Natural killer cell (primary cell): ENCODE data around the gene ELP4. TPM values are rescaled to one million over a fixed set of nuclear protein-coding genes. Genes with fewer than 3 reads are reported as not detected.

Experiments used
- ATAC-seq, 3 donors: fragments of 150-1000 bp in 2 of 3; fragments of 200-7000 bp in 1 of 3; cut with Tn5 transposase; 1 replicate in 1 of 3; 2 replicates in 2 of 3; pipeline ENCODE4 v1.10.0; 2021; ENCODE audit warnings: mild to moderate bottlenecking in 2 of 3, moderate library complexity in 2 of 3
- DNase-seq, 2 donors: peaks; one replicate each; pipeline versions ENCODE4 v3.0.0 to v3.0.0-alpha.2; 2013 to 2021; ENCODE audit warnings: mixed read lengths in 1 of 2
- H3K27ac ChIP-seq: one replicate; pipeline ENCODE4 v1.5.1; 2013; ENCODE audit warnings: mild to moderate bottlenecking, low read length
- H3K27me3 ChIP-seq: one replicate; pipeline ENCODE4 v1.6.1; 2013; ENCODE audit warnings: low read length; ENCODE audit not compliant: control insufficient read depth, insufficient read depth
- H3K36me3 ChIP-seq: one replicate; pipeline ENCODE4 v1.6.1; 2013; ENCODE audit warnings: low read length; ENCODE audit not compliant: control insufficient read depth, insufficient read depth
- H3K4me1 ChIP-seq: one replicate; pipeline ENCODE4 v1.6.1; 2013; ENCODE audit warnings: low read length; ENCODE audit not compliant: control insufficient read depth, insufficient read depth
- H3K4me3 ChIP-seq: one replicate; pipeline ENCODE4 v1.5.1; 2013; ENCODE audit warnings: low read length
- H3K9me3 ChIP-seq: one replicate; pipeline ENCODE4 v1.6.1; 2013; ENCODE audit warnings: low read length; ENCODE audit not compliant: control insufficient read depth, insufficient read depth
- H3K27ac Mint-ChIP-seq, 2 donors: one replicate each; pipeline ENCODE4 v1.8.0; 2022; ENCODE audit warnings: mild to moderate bottlenecking in 2 of 2, mixed read lengths in 2 of 2, moderate library complexity in 1 of 2
- H3K27me3 Mint-ChIP-seq, 2 donors: one replicate each; pipeline ENCODE4 v1.8.0; 2022; ENCODE audit warnings: low read depth in 2 of 2, mixed read lengths in 2 of 2
- H3K36me3 Mint-ChIP-seq: one replicate; pipeline ENCODE4 v1.8.0; 2022; ENCODE audit warnings: mixed read lengths
- H3K4me1 Mint-ChIP-seq, 2 donors: one replicate each; pipeline ENCODE4 v1.8.0; 2022; ENCODE audit warnings: mixed read lengths in 2 of 2
- H3K4me3 Mint-ChIP-seq: one replicate; pipeline ENCODE4 v1.8.0; 2022; ENCODE audit warnings: mild to moderate bottlenecking, moderate library complexity, mixed read lengths
- H3K9me3 Mint-ChIP-seq, 2 donors: one replicate each; pipeline ENCODE4 v1.8.0; 2022; ENCODE audit warnings: mixed read lengths in 2 of 2
- CTCF ChIP-seq: fragments of 200-600 bp; IDR thresholded peaks from one replicate; pipeline ENCODE4 v1.8.0; 2022; ENCODE audit warnings: antibody characterized with exemption
- WGBS: methylation state at CpG from one replicate; pipeline ENCODE4 v1.1.7; 2013; ENCODE audit warnings: missing lambda C conversion rate; ENCODE audit not compliant: insufficient coverage; 5-methylcytosine and 5-hydroxymethylcytosine counted together
- intact Hi-C: fragments of 100-400 bp; cut with micrococcal nuclease; formaldehyde crosslinking; loops from one replicate; pipeline ENCODE4 v1.14.2; 2022
- total RNA-seq, 4 donors: library from RNA; stranded (reverse); fragments of 120-200 nt in 1 of 4; gene quantifications; one replicate each; pipeline versions ENCODE4 v1.2.3 to v1.2.4, GENCODE V29; 2013 to 2022

Gene ELP4
- total RNA-seq, 3 donors from 2014 or later (not counting 1 experiment from before 2014, with no cell fraction given), result 22.8 to 29.6 (median 23.4) TPM

- WGBS, result 94% methylated on average over 1 of the region's 1 CpG
- DNase-seq (no peak), ATAC-seq (no peak)
- no peak overlapping the region for H3K27ac ChIP-seq
- H3K36me3 ChIP-seq, result no peaks in the 10 kb centered on the region
- H3K27ac Mint-ChIP-seq, result no peak overlapping the region
- H3K9me3 ChIP-seq, result no peaks in the 10 kb centered on the region
- H3K9me3 Mint-ChIP-seq, result no peaks in the 10 kb centered on the region
- TF ChIP-seq CTCF, result no peak
- H3K36me3 Mint-ChIP-seq, result no peaks in the 10 kb centered on the region
- intact Hi-C loops, result no loop called here
- H3K4me1 ChIP-seq, result no peaks in the 10 kb centered on the region
- H3K4me1 Mint-ChIP-seq, result no peaks in the 10 kb centered on the region
- H3K27me3 ChIP-seq, result no peaks in the 10 kb centered on the region
- no peak overlapping the region for H3K4me3 Mint-ChIP-seq
- H3K27me3 Mint-ChIP-seq, result no peaks in the 10 kb centered on the region
- no peak overlapping the region for H3K4me3 ChIP-seq
Measured at GRCh38 chr11:31761636-31762035, 252.1 kb downstream of the ELP4 start.

- Mint-ChIP-seq H3K9me3 (no peaks in the 10 kb centered on the region), H3K4me3 (no peak overlapping the region), H3K36me3 (no peaks in the 10 kb centered on the region), H3K27ac (no peak overlapping the region), H3K4me1 (no peaks in the 10 kb centered on the region), H3K27me3 (no peaks in the 10 kb centered on the region)
- Histone ChIP-seq H3K4me3 (no peak overlapping the region), H3K36me3 (no peaks in the 10 kb centered on the region), H3K9me3 (no peaks in the 10 kb centered on the region), H3K27me3 (no peaks in the 10 kb centered on the region), H3K4me1 (no peaks in the 10 kb centered on the region), H3K27ac (no peak overlapping the region)
- intact Hi-C loops, result no loop called here
- ATAC-seq (no peak), DNase-seq (no peak)
- TF ChIP-seq CTCF, result no peak
Measured at GRCh38 chr11:31763296-31763695, 253.7 kb downstream of the ELP4 start.

- H3K9me3 Mint-ChIP-seq, result no peaks in the 10 kb centered on the region
- ATAC-seq, result no peak
- Histone ChIP-seq H3K4me3 (no peak overlapping the region), H3K36me3 (no peaks in the 10 kb centered on the region), H3K4me1 (no peaks in the 10 kb centered on the region), H3K9me3 (no peaks in the 10 kb centered on the region), H3K27me3 (no peaks in the 10 kb centered on the region), H3K27ac (no peak overlapping the region)
- WGBS, result 96% methylated on average over 4 of the region's 5 CpGs
- no peaks in the 10 kb centered on the region for H3K4me1 Mint-ChIP-seq
- no peak for DNase-seq
- H3K36me3 Mint-ChIP-seq, result no peaks in the 10 kb centered on the region
- no peak for TF ChIP-seq CTCF
- H3K27me3 Mint-ChIP-seq, result no peaks in the 10 kb centered on the region
- H3K4me3 Mint-ChIP-seq, result no peak overlapping the region
- H3K27ac Mint-ChIP-seq, result no peak overlapping the region
- intact Hi-C loops, result no loop called here
Measured at GRCh38 chr11:31764261-31764660, 254.7 kb downstream of the ELP4 start.

GRCh38 chr11:31764766-31765165 is 255.2 kb downstream of the ELP4 start:
- WGBS, result 90% methylated on average over 2 of the region's 5 CpGs

More at GRCh38 chr11:31764766-31765165, 255.2 kb downstream of the ELP4 start:
- Mint-ChIP-seq H3K4me3 (no peak overlapping the region), H3K27ac (no peak overlapping the region), H3K9me3 (no peaks in the 10 kb centered on the region), H3K36me3 (no peaks in the 10 kb centered on the region), H3K4me1 (no peaks in the 10 kb centered on the region), H3K27me3 (no peaks in the 10 kb centered on the region)
- Histone ChIP-seq H3K9me3 (no peaks in the 10 kb centered on the region), H3K27me3 (no peaks in the 10 kb centered on the region), H3K4me3 (no peak overlapping the region), H3K27ac (no peak overlapping the region), H3K4me1 (no peaks in the 10 kb centered on the region), H3K36me3 (no peaks in the 10 kb centered on the region)
- intact Hi-C loops, result no loop called here
- DNase-seq (no peak), ATAC-seq (no peak)
- TF ChIP-seq CTCF, result no peak
